ENCODE measurements around the gene MBD2. TPM values are rescaled to one million over a fixed set of nuclear protein-coding genes. Genes with fewer than 3 reads are reported as not detected.
A peak's percentile ranks its signal among the peaks of the same experiment; 100 is the strongest.
"Not testable (repeated sequence)": the region's sequence is repeated elsewhere in the genome, so short reads cannot be mapped to it uniquely, and the experiment has no call there.

Gene MBD2
- total RNA-seq, 4 donors from 2014 or later: 12.7 to 21.7 (median 19.3) TPM

GRCh38 chr18:54222922-54223567, 1.4 kb downstream of the MBD2 start:
- no peak for ATAC-seq
- DNase-seq: no peak
- H3K27ac ChIP-seq: peak overlapping the region; percentile 76 to 79 (median 77)
- H3K27me3 ChIP-seq: no peaks in the 10 kb centered on the region
- peaks cover 13 to 17% of the 10 kb centered on the region in 2 donors for H3K4me1 ChIP-seq
- intact Hi-C loops (cut with DNase I; ENCODE audit: low total_unique reads) (no loop called here), in situ Hi-C loops (cut with MboI; ENCODE audit: low sequenced_read_pairs in 4 of 4) (loop anchor here in 1 of 4 donors (10.0 kb wide), 1 partner anchor 52 kb away; no protein-coding TSS in a partner anchor)
- no peaks in the 10 kb centered on the region for H3K36me3 ChIP-seq
- H3K9me3 ChIP-seq: no peaks in the 10 kb centered on the region
- peak overlapping the region; percentile 61 to 73 (median 66) for H3K4me3 ChIP-seq
- TF ChIP-seq POLR2A (IDR thresholded peaks at IDR 0.05) (no peak), CTCF (IDR thresholded peaks at IDR 0.05 in 4 of 5, conservative IDR thresholded peaks at IDR 0.05 in 1 of 5) (no peak)

DNA sequence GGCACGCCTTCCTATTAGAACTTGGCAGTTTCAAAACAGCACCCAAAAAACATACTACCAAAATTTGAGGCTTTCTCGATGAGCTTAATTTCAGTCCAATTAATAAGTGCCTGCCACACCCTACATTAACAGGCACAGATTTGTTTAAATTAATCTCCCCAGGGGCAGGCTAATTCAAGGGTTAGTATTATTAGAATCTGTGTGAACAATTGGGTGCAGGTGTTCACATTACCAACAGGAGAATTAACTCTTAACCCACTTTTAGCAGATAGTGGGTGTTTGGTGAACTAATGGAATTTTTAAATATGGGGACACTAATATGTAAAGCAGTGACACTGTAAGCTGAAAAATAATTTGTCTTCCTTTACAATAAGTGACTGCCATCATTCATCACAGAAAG, 4.1 kb downstream of the MBD2 start:
- ATAC-seq: no peak
- no peak overlapping the region for H3K4me3 ChIP-seq
- DNase-seq: no peak
- intact Hi-C loops (cut with DNase I; ENCODE audit: low total_unique reads) (no loop called here), in situ Hi-C loops (cut with MboI; ENCODE audit: low sequenced_read_pairs in 4 of 4) (loop anchor here in 1 of 4 donors (10.0 kb wide), 1 partner anchor 54 kb away; no protein-coding TSS in a partner anchor)
- H3K27me3 ChIP-seq: no peaks in the 10 kb centered on the region
- TF ChIP-seq CTCF (IDR thresholded peaks at IDR 0.05 in 4 of 5, conservative IDR thresholded peaks at IDR 0.05 in 1 of 5): no peak
- no peak for TF ChIP-seq POLR2A (IDR thresholded peaks at IDR 0.05)
- H3K9me3 ChIP-seq: no peaks in the 10 kb centered on the region
- no peaks in the 10 kb centered on the region for H3K36me3 ChIP-seq
- H3K27ac ChIP-seq: no peak overlapping the region
- peaks cover 13 to 17% of the 10 kb centered on the region in 2 donors for H3K4me1 ChIP-seq

DNA sequence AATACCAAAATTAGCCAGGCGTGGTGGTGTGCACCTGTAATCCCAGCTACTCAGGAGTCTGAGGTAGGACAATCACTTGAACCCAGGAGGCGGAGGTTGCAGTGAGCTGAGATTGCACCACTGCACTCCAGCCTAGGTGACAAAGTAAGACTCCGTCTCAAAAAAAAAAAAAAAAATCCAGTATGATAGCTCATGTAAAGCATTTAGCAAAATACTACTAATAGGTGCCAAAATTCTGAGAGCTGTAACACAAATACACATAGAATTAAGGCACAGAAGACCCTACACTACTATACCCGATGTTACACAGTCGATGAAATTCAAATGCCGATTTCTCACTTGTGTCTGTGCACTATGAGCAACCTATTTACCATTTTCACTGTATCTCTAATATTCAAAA, 5.7 kb downstream of the MBD2 start:
- ATAC-seq; H3K27ac ChIP-seq; H3K9me3 ChIP-seq; H3K4me3 ChIP-seq; H3K27me3 ChIP-seq; H3K36me3 ChIP-seq; DNase-seq; intact Hi-C loops (cut with DNase I; ENCODE audit: low total_unique reads): not testable (repeated sequence)
- H3K4me1 ChIP-seq: peaks cover 6 to 17% of the 10 kb centered on the region in 2 donors
- in situ Hi-C loops (cut with MboI; ENCODE audit: low sequenced_read_pairs in 4 of 4): loop anchor here in 1 of 4 donors (10.0 kb wide), 1 partner anchor 56 kb away; no protein-coding TSS in a partner anchor

- intact Hi-C loops (cut with DNase I; ENCODE audit: low total_unique reads) (no loop called here), in situ Hi-C loops (cut with MboI; ENCODE audit: low sequenced_read_pairs in 4 of 4) (loop anchor here in 1 of 4 donors (10.0 kb wide), 1 partner anchor 57 kb away; no protein-coding TSS in a partner anchor)
- no peak for ATAC-seq
Measured at GRCh38 chr18:54218299-54218698, 6.2 kb downstream of the MBD2 start.

More at GRCh38 chr18:54218299-54218698, 6.2 kb downstream of the MBD2 start:
- H3K27me3 ChIP-seq: no peaks in the 10 kb centered on the region
- DNase-seq: no peak
- H3K4me1 ChIP-seq: peaks cover 3 to 17% of the 10 kb centered on the region in 2 donors
- H3K27ac ChIP-seq: no peak overlapping the region
- H3K4me3 ChIP-seq: no peak overlapping the region
- TF ChIP-seq POLR2A (IDR thresholded peaks at IDR 0.05) (no peak), CTCF (IDR thresholded peaks at IDR 0.05 in 4 of 5, conservative IDR thresholded peaks at IDR 0.05 in 1 of 5) (no peak)
- H3K36me3 ChIP-seq: no peaks in the 10 kb centered on the region
- H3K9me3 ChIP-seq: no peaks in the 10 kb centered on the region
